ENCODE data around the gene INSIG2. TPM values are rescaled to one million over a fixed set of nuclear protein-coding genes. Genes with fewer than 3 reads are reported as not detected.

INSIG2 gene
- total RNA-seq, 1 experiment from 2014 or later = 12.2 TPM

DNA sequence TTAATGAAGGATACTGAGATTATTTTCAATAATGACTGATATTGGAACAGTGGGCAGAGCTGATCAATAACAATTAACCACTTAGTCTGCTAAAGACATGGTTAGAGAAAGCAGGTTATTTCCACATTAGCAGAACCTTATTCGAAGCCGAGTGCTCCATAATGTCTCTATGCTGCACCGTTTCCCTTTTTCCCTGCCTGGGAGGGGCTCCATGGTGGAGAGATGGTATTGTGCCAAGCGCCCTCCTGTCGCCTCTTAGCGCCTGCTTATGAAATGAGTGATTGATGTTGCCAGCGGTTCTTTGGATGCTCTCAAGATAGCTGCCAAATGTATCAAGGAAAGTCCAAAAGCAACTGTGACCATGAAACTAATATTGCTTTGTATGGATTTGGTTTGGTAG, 34.6 kb upstream of the INSIG2 start:
- TF ChIP-seq, protein P1, sequence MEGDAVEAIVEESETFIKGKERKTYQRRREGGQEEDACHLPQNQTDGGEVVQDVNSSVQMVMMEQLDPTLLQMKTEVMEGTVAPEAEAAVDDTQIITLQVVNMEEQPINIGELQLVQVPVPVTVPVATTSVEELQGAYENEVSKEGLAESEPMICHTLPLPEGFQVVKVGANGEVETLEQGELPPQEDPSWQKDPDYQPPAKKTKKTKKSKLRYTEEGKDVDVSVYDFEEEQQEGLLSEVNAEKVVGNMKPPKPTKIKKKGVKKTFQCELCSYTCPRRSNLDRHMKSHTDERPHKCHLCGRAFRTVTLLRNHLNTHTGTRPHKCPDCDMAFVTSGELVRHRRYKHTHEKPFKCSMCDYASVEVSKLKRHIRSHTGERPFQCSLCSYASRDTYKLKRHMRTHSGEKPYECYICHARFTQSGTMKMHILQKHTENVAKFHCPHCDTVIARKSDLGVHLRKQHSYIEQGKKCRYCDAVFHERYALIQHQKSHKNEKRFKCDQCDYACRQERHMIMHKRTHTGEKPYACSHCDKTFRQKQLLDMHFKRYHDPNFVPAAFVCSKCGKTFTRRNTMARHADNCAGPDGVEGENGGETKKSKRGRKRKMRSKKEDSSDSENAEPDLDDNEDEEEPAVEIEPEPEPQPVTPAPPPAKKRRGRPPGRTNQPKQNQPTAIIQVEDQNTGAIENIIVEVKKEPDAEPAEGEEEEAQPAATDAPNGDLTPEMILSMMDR (IDR thresholded peaks at IDR 0.05; ENCODE audit: insufficient read depth in 1 of 2, low read depth in 1 of 2, low read length in 1 of 2, severe bottlenecking in 1 of 2, unreplicated experiment in 1 of 2) = no peak
- Mint-ChIP-seq H3K36me3 (ENCODE audit: insufficient read depth, unreplicated experiment) (no peaks in the 10 kb centered on the region), H3K27ac (ENCODE audit: unreplicated experiment) (no peak overlapping the region), H3K9me3 (ENCODE audit: unreplicated experiment) (no peaks in the 10 kb centered on the region), H3K4me3 (ENCODE audit: unreplicated experiment) (no peak overlapping the region), H3K27me3 (ENCODE audit: insufficient read depth, unreplicated experiment) (peaks cover 6% of the 10 kb centered on the region), H3K4me1 (ENCODE audit: low read depth, unreplicated experiment) (no peaks in the 10 kb centered on the region)
- Histone ChIP-seq H3K4me3 (ENCODE audit: low read depth, low read length) (no peak overlapping the region), H3K27me3 (replicated peaks; ENCODE audit: control insufficient read depth, insufficient read depth, low read length) (no peaks in the 10 kb centered on the region; the same call in 1 of the 2 replicates), H3K4me1 (no peaks in the 10 kb centered on the region), H3K9me3 (no peaks in the 10 kb centered on the region), H3K36me3 (ENCODE audit: control insufficient read depth, insufficient read depth, low read length) (no peaks in the 10 kb centered on the region)
- no TSS peak for BruUV-seq (replicated peaks)
- ChIA-PET POLR2A (no interaction called here), CTCF (no interaction called here)
- intact Hi-C loops (cut with micrococcal nuclease; ENCODE audit: unreplicated experiment) = no loop called here
- no peak for DNase-seq

DNA sequence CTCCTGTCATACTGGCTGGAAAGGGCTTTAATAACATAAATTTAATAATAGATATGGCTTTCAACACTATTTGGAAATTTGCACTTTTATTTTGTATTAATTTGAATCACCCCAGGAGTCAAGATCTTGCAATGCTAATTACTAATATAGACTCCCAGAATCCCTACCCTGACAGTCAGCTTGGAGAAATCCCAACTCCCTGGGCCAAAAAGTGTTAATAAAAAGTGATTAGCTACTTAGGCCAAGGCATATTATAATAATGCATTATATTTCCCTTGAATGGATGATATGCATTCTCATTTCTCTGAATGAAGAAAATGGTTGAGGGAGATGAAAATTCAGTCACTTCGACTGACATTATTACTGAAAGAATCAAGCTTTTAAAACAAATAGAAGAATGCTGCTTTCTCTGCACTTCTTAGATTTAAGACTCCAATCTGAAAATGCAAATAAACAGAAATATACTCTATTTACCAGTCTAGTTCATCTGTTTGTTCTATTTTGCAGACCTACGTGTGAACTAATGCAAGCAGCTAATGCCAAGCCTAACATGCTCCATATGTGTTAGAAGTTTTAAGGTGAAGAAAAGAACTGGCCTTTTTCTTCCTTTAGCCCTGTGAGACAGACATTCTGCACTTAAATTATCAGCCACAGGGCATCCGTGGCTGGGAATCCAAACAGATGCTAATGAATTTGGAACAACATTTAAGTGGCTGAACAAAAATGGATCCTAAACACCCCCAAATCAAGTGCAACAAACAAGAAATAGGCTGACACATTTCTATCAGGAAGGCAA, 33.9 kb upstream of the INSIG2 start:
- Histone ChIP-seq H3K27me3 (replicated peaks; ENCODE audit: control insufficient read depth, insufficient read depth, low read length) (no peaks in the 10 kb centered on the region; the same call in 1 of the 2 replicates), H3K4me3 (ENCODE audit: low read depth, low read length) (no peak overlapping the region), H3K4me1 (no peaks in the 10 kb centered on the region), H3K36me3 (ENCODE audit: control insufficient read depth, insufficient read depth, low read length) (no peaks in the 10 kb centered on the region), H3K9me3 (no peaks in the 10 kb centered on the region)
- POLR2A ChIA-PET = no interaction called here
- TF ChIP-seq, protein P1 (IDR thresholded peaks at IDR 0.05; ENCODE audit: insufficient read depth in 1 of 2, low read depth in 1 of 2, low read length in 1 of 2, severe bottlenecking in 1 of 2, unreplicated experiment in 1 of 2) = no peak
- no TSS peak for BruUV-seq (replicated peaks)
- intact Hi-C loops (cut with micrococcal nuclease; ENCODE audit: unreplicated experiment) = no loop called here
- CTCF ChIA-PET = no interaction called here
- no peak overlapping the region for H3K4me3 Mint-ChIP-seq (ENCODE audit: unreplicated experiment)
- DNase-seq = no peak
- H3K27me3 Mint-ChIP-seq (ENCODE audit: insufficient read depth, unreplicated experiment) = peaks cover 6% of the 10 kb centered on the region
- H3K27ac Mint-ChIP-seq (ENCODE audit: unreplicated experiment) = no peak overlapping the region
- H3K36me3 Mint-ChIP-seq (ENCODE audit: insufficient read depth, unreplicated experiment) = no peaks in the 10 kb centered on the region
- H3K4me1 Mint-ChIP-seq (ENCODE audit: low read depth, unreplicated experiment) = no peaks in the 10 kb centered on the region
- no peaks in the 10 kb centered on the region for H3K9me3 Mint-ChIP-seq (ENCODE audit: unreplicated experiment)

DNA sequence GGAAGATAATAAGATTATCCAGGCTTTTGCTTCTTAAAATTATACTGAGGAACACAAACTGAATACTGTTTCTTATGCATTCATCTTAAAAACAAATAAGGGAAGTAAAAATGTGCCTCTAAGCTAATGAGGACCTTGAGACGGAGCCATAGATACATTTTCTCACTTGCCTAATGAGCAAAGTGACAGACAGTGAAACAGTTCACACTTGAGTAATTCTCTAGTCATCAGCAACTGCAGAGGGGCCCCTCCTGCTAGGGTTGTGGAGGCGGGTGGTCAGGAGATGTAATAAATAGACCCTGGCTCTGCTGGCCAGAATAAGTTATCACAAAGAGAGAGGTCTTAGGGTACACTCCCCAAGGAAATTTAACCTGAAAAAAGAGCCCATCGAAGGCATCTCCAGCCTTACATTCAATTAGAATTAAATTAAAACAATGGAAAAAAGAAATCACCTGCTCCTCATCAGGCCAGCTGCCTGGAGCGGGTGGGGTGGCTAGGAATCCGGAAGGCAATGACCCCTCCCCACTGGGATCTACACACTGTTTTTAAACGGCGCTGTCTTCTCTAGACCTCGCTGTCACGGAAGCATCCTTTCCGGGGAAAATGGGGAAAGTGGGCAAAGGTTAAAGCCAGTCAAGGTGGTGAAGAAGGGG, 32.6 kb upstream of the INSIG2 start:
- DNase-seq = no peak
- TF ChIP-seq, protein P1 (IDR thresholded peaks at IDR 0.05; ENCODE audit: insufficient read depth in 1 of 2, low read depth in 1 of 2, low read length in 1 of 2, severe bottlenecking in 1 of 2, unreplicated experiment in 1 of 2) = no peak
- no peaks in the 10 kb centered on the region; the same call in 1 of the 2 replicates for H3K27me3 ChIP-seq (replicated peaks; ENCODE audit: control insufficient read depth, insufficient read depth, low read length)
- ChIA-PET POLR2A (no interaction called here), CTCF (no interaction called here)
- H3K9me3 ChIP-seq = no peaks in the 10 kb centered on the region
- Mint-ChIP-seq H3K4me3 (ENCODE audit: unreplicated experiment) (no peak overlapping the region), H3K36me3 (ENCODE audit: insufficient read depth, unreplicated experiment) (no peaks in the 10 kb centered on the region), H3K27ac (ENCODE audit: unreplicated experiment) (no peak overlapping the region), H3K9me3 (ENCODE audit: unreplicated experiment) (no peaks in the 10 kb centered on the region), H3K27me3 (ENCODE audit: insufficient read depth, unreplicated experiment) (peaks cover 6% of the 10 kb centered on the region), H3K4me1 (ENCODE audit: low read depth, unreplicated experiment) (no peaks in the 10 kb centered on the region)
- no peaks in the 10 kb centered on the region for H3K4me1 ChIP-seq
- no TSS peak for BruUV-seq (replicated peaks)
- no peaks in the 10 kb centered on the region for H3K36me3 ChIP-seq (ENCODE audit: control insufficient read depth, insufficient read depth, low read length)
- intact Hi-C loops (cut with micrococcal nuclease; ENCODE audit: unreplicated experiment) = no loop called here
- no peak overlapping the region for H3K4me3 ChIP-seq (ENCODE audit: low read depth, low read length)
